Stimulated activated CD4-positive, alpha-beta T cell treated with anti-CD3 and anti-CD28 coated beads, TNF-alpha, amount 100 ng/mL, for 48 hours (primary cell): Measurements from ENCODE around the gene ZSWIM1.

Experiments
- DNase-seq, 3 donors: peaks; one replicate each; pipeline ENCODE4 v3.0.0-alpha.2; 2020; ENCODE audit warnings: low read depth in 3 of 3

ZSWIM1 gene

GRCh38 chr20:45908084-45908483 lies 27.1 kb downstream of the ZSWIM1 start:
- no peak for DNase-seq

GRCh38 chr20:45909336-45909808 lies 28.3 kb downstream of the ZSWIM1 start:
- DNase-seq, result no peak

GRCh38 chr20:45909817-45910669 lies 29.0 kb downstream of the ZSWIM1 start:
- DNase-seq, result no peak

GRCh38 chr20:45910670-45911485 lies 29.9 kb downstream of the ZSWIM1 start:
- peak; percentile 90 to 97 (median 95) for DNase-seq

- no peak for DNase-seq
Measured at GRCh38 chr20:45911486-45912343, 30.7 kb downstream of the ZSWIM1 start, which contains the start of gene PLTP. Gene PLTP, minus strand, starts transcription at chr20:45912155. Its CDS starts 703 bp downstream, at chr20:45911452.

- DNase-seq, result no peak
Measured at GRCh38 chr20:45912344-45912682, 31.3 kb downstream of the ZSWIM1 start.

GRCh38 chr20:45913116-45913515 lies 32.1 kb downstream of the ZSWIM1 start:
- DNase-seq, result no peak

- DNase-seq, result no peak
Measured at GRCh38 chr20:45917790-45918141, 36.7 kb downstream of the ZSWIM1 start.

- no peak for DNase-seq
Measured at GRCh38 chr20:45918182-45918737, 37.2 kb downstream of the ZSWIM1 start.

- DNase-seq, result no peak
Measured at GRCh38 chr20:45918779-45919537, 37.9 kb downstream of the ZSWIM1 start.

- DNase-seq, result no peak
Measured at GRCh38 chr20:45919542-45920399, 38.7 kb downstream of the ZSWIM1 start.

- DNase-seq, result no peak
Measured at GRCh38 chr20:45920462-45921336, 39.7 kb downstream of the ZSWIM1 start.

- DNase-seq, result no peak
Measured at GRCh38 chr20:45921337-45922189, 40.5 kb downstream of the ZSWIM1 start.

GRCh38 chr20:45924391-45925261 lies 43.6 kb downstream of the ZSWIM1 start:
- no peak for DNase-seq

- DNase-seq, result no peak
Measured at GRCh38 chr20:45925821-45926506, 44.9 kb downstream of the ZSWIM1 start.

- no peak for DNase-seq
Measured at GRCh38 chr20:45926731-45927070, 45.7 kb downstream of the ZSWIM1 start.
